ENCODE measurements around the gene UGCG. TPM values are rescaled to one million over a fixed set of nuclear protein-coding genes. Genes with fewer than 3 reads are reported as not detected.

The UGCG gene
- total and polyA plus RNA-seq, 10 of the 15 experiments (the other 5 are each of a cell fraction or from before 2014, with no cell fraction given): 21.7 to 96.6 (median 48.9) TPM

- TF ChIP-seq SIN3A (IDR thresholded peaks at IDR 0.05; ENCODE audit: low read depth, low read length) (no peak), SMAD5 (IDR thresholded peaks at IDR 0.05; ENCODE audit: low read depth) (no peak), ZBED1 (IDR thresholded peaks at IDR 0.05; ENCODE audit: borderline replicate concordance) (no peak), STAT1 (conservative IDR thresholded peaks at IDR 0.05) (0 out of 2 replicates have a peak, but pooled peaks have one; percentile 61), IKZF1 (conservative IDR thresholded peaks at IDR 0.05) (peak; percentile 89), SKIL (IDR thresholded peaks at IDR 0.05; ENCODE audit: low read depth, poor library complexity, severe bottlenecking) (no peak), HCFC1 (IDR thresholded peaks at IDR 0.05; ENCODE audit: low read length) (no peak), CHD1 (IDR thresholded peaks at IDR 0.05; ENCODE audit: low read depth, low read length) (no peak), POLR2AphosphoS2 (IDR thresholded peaks at IDR 0.05; ENCODE audit: low read depth, low read length) (peak; percentile 77), SMARCA5 (IDR thresholded peaks at IDR 0.05) (peak; percentile 84; the same call in 1 of the 2 replicates), PRDM15 (CRISPR knock-in tag; IDR thresholded peaks at IDR 0.05) (no peak), EED (IDR thresholded peaks at IDR 0.05; ENCODE audit: low read depth) (0 out of 2 replicates have a peak, but pooled peaks have one; percentile 27), ZNF384 (IDR thresholded peaks at IDR 0.05; ENCODE audit: borderline replicate concordance, low read depth, low read length) (no peak), MTA2 (IDR thresholded peaks at IDR 0.05; ENCODE audit: low read depth) (no peak), TBL1XR1 (IDR thresholded peaks at IDR 0.05; ENCODE audit: low read depth, low read length) (0 out of 2 replicates have a peak, but pooled peaks have one; percentile 31), BHLHE40 (IDR thresholded peaks at IDR 0.05; ENCODE audit: borderline replicate concordance in 1 of 2, low read depth in 2 of 2, low read length in 1 of 2) (peak; percentile 21 to 63; a peak in 2 of 4 replicates), ATF3 (IDR thresholded peaks at IDR 0.05; ENCODE audit: borderline replicate concordance, extremely low read depth, low read depth, low read length) (no peak), CBFB (IDR thresholded peaks at IDR 0.05; ENCODE audit: low read depth) (0 out of 2 replicates have a peak, but pooled peaks have one; percentile 21), KLF5 (IDR thresholded peaks at IDR 0.05; ENCODE audit: partially characterized antibody) (peak; percentile 79), NFXL1 (IDR thresholded peaks at IDR 0.05; ENCODE audit: borderline replicate concordance) (0 out of 2 replicates have a peak, but pooled peaks have one; percentile 63), ZNF274 (IDR thresholded peaks at IDR 0.05; ENCODE audit: insufficient read depth, insufficient read length) (no peak), PML (IDR thresholded peaks at IDR 0.05; ENCODE audit: low read length) (peak; percentile 72; the same call in 1 of the 2 replicates)
Observed at GRCh38 chr9:111895996-111896941, at the start of gene UGCG (continued).

Measured in GM12878 (cell line).